Mesendoderm (in vitro differentiated cells): Measurements from ENCODE around the gene OR6S1.
"Not testable (repeated sequence)": the region's sequence is repeated elsewhere in the genome, so short reads cannot be mapped to it uniquely, and the experiment has no call there.

ENCODE experiments used
- DNase-seq: peaks from one replicate; pipeline ENCODE4 v3.0.0; 2013
- H2AK5ac ChIP-seq: 2 replicates; pipeline ENCODE4 v1.6.1; 2013; ENCODE audit warnings: low read length, inconsistent platforms
- H2BK120ac ChIP-seq: 2 replicates; pipeline ENCODE4 v1.6.1; 2013; ENCODE audit warnings: low read depth, mild to moderate bottlenecking, low read length, moderate library complexity, mixed read lengths
- H2BK15ac ChIP-seq: replicated peaks from 2 replicates; pipeline ENCODE4 v1.6.1; 2013; ENCODE audit warnings: low read depth, mild to moderate bottlenecking, moderate library complexity
- H2BK5ac ChIP-seq: 2 replicates; pipeline ENCODE4 v1.6.1; 2013; ENCODE audit warnings: low read length, inconsistent platforms
- H3K18ac ChIP-seq: 2 replicates; pipeline ENCODE4 v1.6.1; 2013; ENCODE audit warnings: mild to moderate bottlenecking, low read length, mixed read lengths
- H3K23ac ChIP-seq: one replicate; pipeline ENCODE4 v1.6.1; 2013; ENCODE audit warnings: low read length
- H3K27ac ChIP-seq: 2 replicates; pipeline ENCODE4 v1.5.1; 2013; ENCODE audit warnings: low read depth, mild to moderate bottlenecking, inconsistent platforms, low read length, moderate library complexity
- H3K27me3 ChIP-seq: 2 replicates; pipeline ENCODE4 v1.6.1; 2013; ENCODE audit warnings: low read length, control low read depth, mild to moderate bottlenecking, inconsistent platforms; ENCODE audit not compliant: insufficient read depth, poor library complexity
- H3K36me3 ChIP-seq: 2 replicates; pipeline ENCODE4 v1.6.1; 2013; ENCODE audit warnings: low read length, inconsistent platforms; ENCODE audit not compliant: control insufficient read depth, insufficient read depth
- H3K4ac ChIP-seq: one replicate; pipeline ENCODE4 v1.6.1; 2013; ENCODE audit warnings: low read depth, mild to moderate bottlenecking, low read length, moderate library complexity
- H3K4me1 ChIP-seq: 2 replicates; pipeline ENCODE4 v1.6.1; 2013; ENCODE audit warnings: low read depth, low read length, inconsistent platforms; ENCODE audit not compliant: control insufficient read depth
- H3K4me2 ChIP-seq: 2 replicates; pipeline ENCODE4 v1.6.1; 2013; ENCODE audit warnings: low read length
- H3K4me3 ChIP-seq: 2 replicates; pipeline ENCODE4 v1.5.1; 2013; ENCODE audit warnings: mild to moderate bottlenecking, low read length
- H3K56ac ChIP-seq: one replicate; pipeline ENCODE4 v1.6.1; 2013; ENCODE audit warnings: low read length
- H3K79me1 ChIP-seq: 2 replicates; pipeline ENCODE4 v1.6.1; 2013; ENCODE audit warnings: low read length, inconsistent platforms
- H3K79me2 ChIP-seq: 2 replicates; pipeline ENCODE4 v1.6.1; 2013; ENCODE audit warnings: mild to moderate bottlenecking, low read length; ENCODE audit not compliant: control insufficient read depth, insufficient read depth
- H3K9ac ChIP-seq: 2 replicates; pipeline ENCODE4 v1.6.1; 2013; ENCODE audit warnings: low read length, inconsistent platforms
- H4K5ac ChIP-seq: one replicate; pipeline ENCODE4 v1.6.1; 2013; ENCODE audit warnings: low read length
- H4K8ac ChIP-seq: one replicate; pipeline ENCODE4 v1.6.1; 2013; ENCODE audit warnings: low read depth, mild to moderate bottlenecking, control low read depth, low read length, moderate library complexity
- WGBS: extraction: QIAGEN DNeasy Blood & Tissue Kit; methylation state at CpG from one replicate; pipeline ENCODE4 v1.1.7; 2013; ENCODE audit warnings: low lambda C conversion rate, missing lambda C conversion rate; ENCODE audit not compliant: insufficient coverage; ENCODE audit errors: extremely low coverage; 5-methylcytosine and 5-hydroxymethylcytosine counted together

Gene OR6S1

DNA sequence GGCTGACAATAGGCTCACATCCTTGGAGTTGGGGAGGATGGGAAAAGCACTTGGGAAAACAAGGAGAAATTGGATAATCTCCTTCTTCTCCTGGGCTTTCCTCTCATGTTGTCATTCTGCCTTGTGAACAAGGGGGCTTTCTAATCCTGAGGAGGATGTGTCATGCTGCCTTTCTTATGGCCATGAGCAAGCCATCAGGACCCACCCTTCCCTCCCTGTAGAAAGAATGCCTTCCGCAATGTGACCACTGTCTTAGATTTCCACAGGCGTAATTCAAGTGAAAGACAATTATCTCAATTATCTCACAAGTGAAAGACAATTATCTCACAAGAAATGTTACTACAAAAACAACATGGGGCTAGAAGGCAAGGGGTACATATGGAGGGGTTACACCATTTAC is 3.0 kb upstream of the OR6S1 start:
- Histone ChIP-seq H3K79me1 (no peaks in the 10 kb centered on the region), H3K27me3 (no peaks in the 10 kb centered on the region), H3K4ac (peak overlapping the region; percentile 18), H2BK5ac (peak overlapping the region; percentile 85), H3K56ac (peak overlapping the region; percentile 83), H3K23ac (no peak overlapping the region), H3K4me1 (peaks cover 22% of the 10 kb centered on the region), H3K79me2 (no peaks in the 10 kb centered on the region), H3K36me3 (no peaks in the 10 kb centered on the region), H4K5ac (no peak overlapping the region), H2BK120ac (peak overlapping the region; percentile 47), H3K9ac (peak overlapping the region; percentile 56), H3K18ac (peak overlapping the region; percentile 76), H2AK5ac (peak overlapping the region; percentile 92), H4K8ac (no peak overlapping the region), H3K4me3 (no peak overlapping the region), H2BK15ac (no peak overlapping the region), H3K4me2 (no peak overlapping the region), H3K27ac (peak overlapping the region; percentile 83)
- WGBS = no CpG with 5 or more reads among the region's 2 CpGs
- DNase-seq = peak; percentile 74

DNA sequence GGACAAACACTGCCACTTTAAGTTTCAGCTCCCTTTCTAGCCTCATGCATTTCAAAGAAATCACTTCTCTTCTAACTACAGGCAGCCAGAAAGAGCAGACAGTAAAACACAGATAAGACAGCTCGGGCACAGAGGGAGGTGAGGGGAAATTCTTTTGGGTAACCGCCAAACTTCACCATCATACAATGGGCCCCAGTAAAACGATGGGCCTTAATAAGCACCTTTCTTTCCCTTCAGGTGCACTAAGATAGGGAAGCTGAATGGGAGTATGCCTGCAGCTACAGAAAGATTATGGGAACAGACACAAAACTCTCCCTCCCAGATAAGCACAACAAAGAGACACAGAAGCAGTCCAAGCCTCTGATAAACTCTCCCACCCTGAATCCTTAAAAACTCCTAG is 1.3 kb upstream of the OR6S1 start:
- H2BK5ac ChIP-seq, H2BK120ac ChIP-seq, H3K36me3 ChIP-seq, H3K79me2 ChIP-seq, H3K4ac ChIP-seq, H2BK15ac ChIP-seq, H4K5ac ChIP-seq, H3K4me2 ChIP-seq, H4K8ac ChIP-seq, H2AK5ac ChIP-seq, H3K18ac ChIP-seq, H3K4me3 ChIP-seq, H3K27me3 ChIP-seq, H3K23ac ChIP-seq, H3K9ac ChIP-seq, H3K79me1 ChIP-seq: not testable (repeated sequence)
- peak; percentile 84 for DNase-seq
- WGBS = no CpG with 5 or more reads among the region's 3 CpGs
- Histone ChIP-seq H3K27ac (peak overlapping the region; percentile 89), H3K4me1 (peaks cover 22% of the 10 kb centered on the region), H3K56ac (peak overlapping the region; percentile 67)

- H3K36me3 ChIP-seq = no peaks in the 10 kb centered on the region
- peak overlapping the region; percentile 92 for H2BK120ac ChIP-seq
- peak overlapping the region; percentile 57 for H2BK5ac ChIP-seq
- no peak overlapping the region for H3K4me3 ChIP-seq
- no peak overlapping the region for H4K5ac ChIP-seq
- no peaks in the 10 kb centered on the region for H3K79me2 ChIP-seq
- H3K27ac ChIP-seq = peak overlapping the region; percentile 89
- WGBS = no CpG with 5 or more reads among the region's 7 CpGs
- peak overlapping the region; percentile 84 for H3K4ac ChIP-seq
- H3K56ac ChIP-seq = peak overlapping the region; percentile 67
- H4K8ac ChIP-seq = peak overlapping the region; percentile 66
- peaks cover 22% of the 10 kb centered on the region for H3K4me1 ChIP-seq
- no peak overlapping the region for H2BK15ac ChIP-seq
- no peak overlapping the region for H2AK5ac ChIP-seq
- DNase-seq = no peak
- peak overlapping the region; percentile 95 for H3K18ac ChIP-seq
- no peaks in the 10 kb centered on the region for H3K27me3 ChIP-seq
- H3K79me1 ChIP-seq = no peaks in the 10 kb centered on the region
- peak overlapping the region; percentile 18 for H3K9ac ChIP-seq
- no peak overlapping the region for H3K23ac ChIP-seq
- no peak overlapping the region for H3K4me2 ChIP-seq
Observed at GRCh38 chr14:20642182-20642581, 691 bp upstream of the OR6S1 start.

DNA sequence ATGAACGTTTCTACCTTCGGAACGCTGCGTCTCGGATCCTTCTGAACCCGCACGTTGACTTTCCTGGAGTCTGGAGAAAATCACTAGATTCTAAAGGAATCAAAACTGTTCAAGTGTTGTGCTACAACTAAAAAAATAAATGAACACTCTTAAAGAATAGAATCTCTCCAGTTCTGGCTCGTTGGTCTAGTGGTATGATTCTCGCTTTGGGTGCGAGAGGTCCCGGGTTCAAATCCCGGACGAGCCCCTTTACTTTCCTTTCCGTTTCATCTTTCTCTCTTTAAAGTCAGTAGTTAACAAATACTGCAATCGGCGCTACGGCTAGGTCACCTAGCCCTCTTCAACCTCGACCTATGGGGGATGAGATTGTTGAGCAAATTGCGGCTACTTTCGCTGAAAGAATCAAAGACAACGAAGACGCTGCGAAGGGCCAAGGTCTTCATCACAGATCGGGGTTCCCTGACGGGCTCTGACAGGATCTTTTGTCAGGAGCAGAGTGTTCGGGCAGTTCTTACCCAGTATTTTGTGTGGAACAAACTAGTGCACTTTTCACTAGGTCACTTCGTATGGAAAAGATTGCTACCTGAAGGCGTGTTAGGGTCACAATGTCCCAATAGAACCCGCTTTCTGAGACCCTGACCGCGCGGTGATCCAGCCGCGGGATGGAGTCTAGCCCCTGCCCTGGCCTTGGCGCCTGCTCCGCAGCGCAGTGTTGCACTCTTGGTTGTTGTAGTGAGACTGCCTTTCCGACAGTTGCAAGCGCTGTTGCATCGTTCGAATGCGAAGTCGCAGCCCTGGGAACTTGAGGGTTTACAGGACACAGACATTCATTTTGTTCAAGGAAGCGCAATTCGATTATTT is 8.4 kb downstream of the OR6S1 start:
- Histone ChIP-seq H3K79me1 (no peaks in the 10 kb centered on the region), H3K4me1 (peaks cover 2% of the 10 kb centered on the region), H3K27ac (no peak overlapping the region), H2AK5ac (no peak overlapping the region), H2BK5ac (no peak overlapping the region), H3K36me3 (no peaks in the 10 kb centered on the region), H4K5ac (no peak overlapping the region), H3K27me3 (no peaks in the 10 kb centered on the region), H3K23ac (no peak overlapping the region), H4K8ac (no peak overlapping the region), H3K79me2 (no peaks in the 10 kb centered on the region), H3K18ac (peak overlapping the region; percentile 13), H2BK120ac (no peak overlapping the region), H3K9ac (peak overlapping the region; percentile 70), H3K4me2 (peak overlapping the region; percentile 47), H3K56ac (peak overlapping the region; percentile 82), H2BK15ac (no peak overlapping the region), H3K4me3 (peak overlapping the region; percentile 59), H3K4ac (peak overlapping the region; percentile 37)
- peak; percentile 99 for DNase-seq
- WGBS = no CpG with 5 or more reads among the region's 45 CpGs

DNA sequence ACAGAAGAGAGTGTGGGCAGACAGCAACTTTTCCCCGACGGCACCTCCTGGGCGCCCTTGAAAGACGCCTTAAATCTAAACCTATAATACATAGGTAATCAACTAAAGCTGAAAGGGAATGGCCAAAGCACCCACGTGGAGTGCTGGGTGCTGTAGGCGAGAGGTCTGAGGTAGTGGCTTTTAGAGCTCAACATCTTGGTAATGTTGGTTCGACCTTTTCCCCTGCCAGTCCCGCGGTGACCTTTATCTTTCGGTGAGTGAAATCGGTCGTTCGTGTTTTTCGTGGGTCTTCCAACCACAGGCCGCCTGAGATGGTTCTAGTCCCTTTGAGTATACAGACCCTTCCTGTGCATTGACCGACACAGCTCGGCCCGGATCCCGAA is 9.1 kb downstream of the OR6S1 start:
- H3K9ac ChIP-seq = peak overlapping the region; percentile 70
- H3K4me2 ChIP-seq = peak overlapping the region; percentile 47
- H2BK5ac ChIP-seq = no peak overlapping the region
- no peak overlapping the region for H2AK5ac ChIP-seq
- H2BK120ac ChIP-seq = no peak overlapping the region
- H3K23ac ChIP-seq = no peak overlapping the region
- H3K27ac ChIP-seq = no peak overlapping the region
- H4K5ac ChIP-seq = no peak overlapping the region
- no peaks in the 10 kb centered on the region for H3K79me2 ChIP-seq
- peak overlapping the region; percentile 37 for H3K4ac ChIP-seq
- no peaks in the 10 kb centered on the region for H3K27me3 ChIP-seq
- DNase-seq = peak; percentile 72
- H3K79me1 ChIP-seq = no peaks in the 10 kb centered on the region
- no peak overlapping the region for H2BK15ac ChIP-seq
- H3K18ac ChIP-seq = no peak overlapping the region
- H3K36me3 ChIP-seq = no peaks in the 10 kb centered on the region
- peak overlapping the region; percentile 59 for H3K4me3 ChIP-seq
- peak overlapping the region; percentile 82 for H3K56ac ChIP-seq
- no peak overlapping the region for H4K8ac ChIP-seq
- H3K4me1 ChIP-seq = peaks cover 6% of the 10 kb centered on the region
- WGBS = no CpG with 5 or more reads among the region's 19 CpGs
